ENCODE results near the gene GALNT2. TPM values are rescaled to one million over a fixed set of nuclear protein-coding genes. Genes with fewer than 3 reads are reported as not detected.

Gene GALNT2
- total and polyA plus RNA-seq, 2 of the 13 experiments (the other 11 are each of a cell fraction or from before 2014, with no cell fraction given): 39.3 to 39.6 TPM

- no TSS peak for BruUV-seq (replicated peaks)
- FAIRE-seq: no peak
- H3K4me3 ChIP-seq (replicated peaks in 1 of 3; ENCODE audit: insufficient read depth in 1 of 3, low read depth in 2 of 3, low read length in 3 of 3): no peak overlapping the region
- TF ChIP-seq ZNF768 (CRISPR knock-in tag; IDR thresholded peaks at IDR 0.05) (no peak), ZNF691 (CRISPR knock-in tag; IDR thresholded peaks at IDR 0.05; ENCODE audit: borderline replicate concordance, low read depth) (no peak), MLLT10 (CRISPR knock-in tag; IDR thresholded peaks at IDR 0.05) (no peak), ZNF101 (CRISPR knock-in tag; IDR thresholded peaks at IDR 0.05; ENCODE audit: borderline replicate concordance, low read depth) (no peak), ZKSCAN1 (IDR thresholded peaks at IDR 0.05; ENCODE audit: low read length) (no peak)
- TF ChIP-seq, protein P1, sequence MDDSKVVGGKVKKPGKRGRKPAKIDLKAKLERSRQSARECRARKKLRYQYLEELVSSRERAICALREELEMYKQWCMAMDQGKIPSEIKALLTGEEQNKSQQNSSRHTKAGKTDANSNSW (CRISPR knock-in tag; IDR thresholded peaks at IDR 0.05; ENCODE audit: borderline replicate concordance): no peak
- TF ChIP-seq, protein P2, sequence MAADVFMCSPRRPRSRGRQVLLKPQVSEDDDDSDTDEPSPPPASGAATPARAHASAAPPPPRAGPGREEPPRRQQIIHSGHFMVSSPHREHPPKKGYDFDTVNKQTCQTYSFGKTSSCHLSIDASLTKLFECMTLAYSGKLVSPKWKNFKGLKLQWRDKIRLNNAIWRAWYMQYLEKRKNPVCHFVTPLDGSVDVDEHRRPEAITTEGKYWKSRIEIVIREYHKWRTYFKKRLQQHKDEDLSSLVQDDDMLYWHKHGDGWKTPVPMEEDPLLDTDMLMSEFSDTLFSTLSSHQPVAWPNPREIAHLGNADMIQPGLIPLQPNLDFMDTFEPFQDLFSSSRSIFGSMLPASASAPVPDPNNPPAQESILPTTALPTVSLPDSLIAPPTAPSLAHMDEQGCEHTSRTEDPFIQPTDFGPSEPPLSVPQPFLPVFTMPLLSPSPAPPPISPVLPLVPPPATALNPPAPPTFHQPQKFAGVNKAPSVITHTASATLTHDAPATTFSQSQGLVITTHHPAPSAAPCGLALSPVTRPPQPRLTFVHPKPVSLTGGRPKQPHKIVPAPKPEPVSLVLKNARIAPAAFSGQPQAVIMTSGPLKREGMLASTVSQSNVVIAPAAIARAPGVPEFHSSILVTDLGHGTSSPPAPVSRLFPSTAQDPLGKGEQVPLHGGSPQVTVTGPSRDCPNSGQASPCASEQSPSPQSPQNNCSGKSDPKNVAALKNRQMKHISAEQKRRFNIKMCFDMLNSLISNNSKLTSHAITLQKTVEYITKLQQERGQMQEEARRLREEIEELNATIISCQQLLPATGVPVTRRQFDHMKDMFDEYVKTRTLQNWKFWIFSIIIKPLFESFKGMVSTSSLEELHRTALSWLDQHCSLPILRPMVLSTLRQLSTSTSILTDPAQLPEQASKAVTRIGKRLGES (CRISPR knock-in tag; IDR thresholded peaks at IDR 0.05; ENCODE audit: borderline replicate concordance): no peak
- no peaks in the 10 kb centered on the region for H4K20me1 ChIP-seq (ENCODE audit: insufficient read depth, low read length)
- DNase-seq (ENCODE audit: low spot score): no peak
- H3K27ac ChIP-seq (ENCODE audit: extremely low read length, insufficient read depth, low read length): no peak overlapping the region
- ChIA-PET POLR2A (no interaction called here), CTCF (ENCODE audit: low intra/inter-chr PET ratio, low total read pairs) (no interaction called here)
- H3K79me2 ChIP-seq (ENCODE audit: insufficient read depth, low read length): no peaks in the 10 kb centered on the region
- no peak overlapping the region for H3K9ac ChIP-seq (ENCODE audit: insufficient read depth, low read depth, low read length)
- H3K4me1 ChIP-seq (ENCODE audit: insufficient read depth, low read length): no peaks in the 10 kb centered on the region
- intact Hi-C loops (cut with micrococcal nuclease; ENCODE audit: unreplicated experiment): no loop called here
- H2AFZ ChIP-seq (ENCODE audit: low read length): no peak overlapping the region
- in situ Hi-C loops (cut with HindIII; ENCODE audit: extremely low pct_ligation_motif_present, low pct_unique_long_range_greater_than_20kb): no loop called here
- H3K36me3 ChIP-seq (replicated peaks in 1 of 2; ENCODE audit: control insufficient read depth in 1 of 2, insufficient read depth in 2 of 2, low read length in 2 of 2): peaks cover 4 to 40% of the 10 kb centered on the region in 2 experiments; a peak in 3 of 5 replicates
- WGBS (ENCODE audit: low lambda C conversion rate): 99% methylated on average over 9 of the region's 15 CpGs
- ATAC-seq: no peak
- no peaks in the 10 kb centered on the region for H3K9me3 ChIP-seq (ENCODE audit: low read length)
- no peak overlapping the region for H3K4me2 ChIP-seq (ENCODE audit: low read depth, low read length)
- no peaks in the 10 kb centered on the region for H3K27me3 ChIP-seq (ENCODE audit: control insufficient read depth in 1 of 2, insufficient read depth in 2 of 2, low read length in 2 of 2)
Measured at GRCh38 chr1:230243583-230244353, 176.7 kb downstream of the GALNT2 start.

Measured in HepG2 (cell line).